ENCODE data around the gene LYPLAL1.

Gene LYPLAL1

DNA sequence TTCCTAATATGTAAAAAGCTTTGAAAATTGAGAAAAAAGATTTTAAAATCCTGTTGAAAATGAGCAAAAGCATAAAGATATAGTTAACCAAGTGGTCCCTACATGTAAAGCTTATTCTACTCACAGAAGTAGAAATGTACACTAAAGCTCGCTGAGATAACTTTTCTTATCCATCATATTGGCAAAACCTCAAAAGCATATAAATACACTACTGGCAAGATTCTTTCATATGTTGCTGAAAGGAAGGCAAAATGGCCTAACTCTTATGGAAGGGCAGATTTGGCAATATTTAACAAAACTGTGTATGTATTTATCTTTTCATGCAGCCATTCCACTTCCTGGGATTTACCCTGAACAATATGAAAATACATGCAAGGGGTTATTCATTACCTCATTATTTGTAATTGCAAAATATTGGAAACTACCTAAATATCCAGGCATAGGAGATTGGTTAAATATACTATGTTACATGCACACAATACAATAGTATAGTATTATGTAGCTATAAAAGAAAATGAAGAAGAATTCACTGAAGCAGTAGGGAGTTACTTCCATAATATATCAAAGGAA lies 43.2 kb upstream of the LYPLAL1 start:
- TF ChIP-seq, protein P1, sequence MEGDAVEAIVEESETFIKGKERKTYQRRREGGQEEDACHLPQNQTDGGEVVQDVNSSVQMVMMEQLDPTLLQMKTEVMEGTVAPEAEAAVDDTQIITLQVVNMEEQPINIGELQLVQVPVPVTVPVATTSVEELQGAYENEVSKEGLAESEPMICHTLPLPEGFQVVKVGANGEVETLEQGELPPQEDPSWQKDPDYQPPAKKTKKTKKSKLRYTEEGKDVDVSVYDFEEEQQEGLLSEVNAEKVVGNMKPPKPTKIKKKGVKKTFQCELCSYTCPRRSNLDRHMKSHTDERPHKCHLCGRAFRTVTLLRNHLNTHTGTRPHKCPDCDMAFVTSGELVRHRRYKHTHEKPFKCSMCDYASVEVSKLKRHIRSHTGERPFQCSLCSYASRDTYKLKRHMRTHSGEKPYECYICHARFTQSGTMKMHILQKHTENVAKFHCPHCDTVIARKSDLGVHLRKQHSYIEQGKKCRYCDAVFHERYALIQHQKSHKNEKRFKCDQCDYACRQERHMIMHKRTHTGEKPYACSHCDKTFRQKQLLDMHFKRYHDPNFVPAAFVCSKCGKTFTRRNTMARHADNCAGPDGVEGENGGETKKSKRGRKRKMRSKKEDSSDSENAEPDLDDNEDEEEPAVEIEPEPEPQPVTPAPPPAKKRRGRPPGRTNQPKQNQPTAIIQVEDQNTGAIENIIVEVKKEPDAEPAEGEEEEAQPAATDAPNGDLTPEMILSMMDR (IDR thresholded peaks at IDR 0.05; ENCODE audit: poor library complexity, severe bottlenecking) = no peak
- H3K36me3 ChIP-seq (ENCODE audit: low read depth) = no peaks in the 10 kb centered on the region
- no peaks in the 10 kb centered on the region for H3K27me3 ChIP-seq (ENCODE audit: insufficient read depth, poor library complexity, severe bottlenecking)
- DNase-seq (ENCODE audit: low spot score) = no peak
- no peaks in the 10 kb centered on the region for H3K4me1 ChIP-seq (ENCODE audit: insufficient read depth, poor library complexity, severe bottlenecking)
- H3K27ac ChIP-seq (ENCODE audit: poor library complexity, severe bottlenecking) = no peak overlapping the region
- ATAC-seq (ENCODE audit: low read depth) = no peak
- H3K9me3 ChIP-seq (ENCODE audit: severe bottlenecking) = no peaks in the 10 kb centered on the region
- no peak overlapping the region for H3K4me3 ChIP-seq (ENCODE audit: severe bottlenecking)

DNA sequence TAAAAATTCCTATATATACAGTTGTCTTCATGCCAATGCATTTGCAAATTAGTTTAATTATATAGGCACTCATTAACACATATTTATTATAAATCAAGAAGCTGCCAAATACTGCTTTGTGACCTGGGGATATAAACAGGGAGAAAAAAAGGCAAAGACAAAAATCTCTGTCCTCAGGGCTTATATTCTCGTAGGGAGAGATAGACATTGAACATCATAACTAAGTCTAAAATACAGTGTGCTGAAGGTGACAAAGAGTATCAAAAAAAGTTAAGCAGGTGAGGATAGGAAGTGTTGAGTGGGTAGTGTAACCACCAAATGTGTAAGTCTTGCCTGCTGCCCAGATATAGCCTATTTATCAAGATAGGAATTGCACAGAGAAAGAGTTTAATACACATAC lies 40.7 kb upstream of the LYPLAL1 start:
- no peak overlapping the region for H3K4me3 ChIP-seq (ENCODE audit: severe bottlenecking)
- no peak overlapping the region for H3K27ac ChIP-seq (ENCODE audit: poor library complexity, severe bottlenecking)
- no peaks in the 10 kb centered on the region for H3K9me3 ChIP-seq (ENCODE audit: severe bottlenecking)
- H3K4me1 ChIP-seq (ENCODE audit: insufficient read depth, poor library complexity, severe bottlenecking) = no peaks in the 10 kb centered on the region
- no peaks in the 10 kb centered on the region for H3K27me3 ChIP-seq (ENCODE audit: insufficient read depth, poor library complexity, severe bottlenecking)
- DNase-seq (ENCODE audit: low spot score) (no peak), ATAC-seq (ENCODE audit: low read depth) (no peak)
- no peaks in the 10 kb centered on the region for H3K36me3 ChIP-seq (ENCODE audit: low read depth)
- TF ChIP-seq, protein P1 (IDR thresholded peaks at IDR 0.05; ENCODE audit: poor library complexity, severe bottlenecking) = no peak

DNA sequence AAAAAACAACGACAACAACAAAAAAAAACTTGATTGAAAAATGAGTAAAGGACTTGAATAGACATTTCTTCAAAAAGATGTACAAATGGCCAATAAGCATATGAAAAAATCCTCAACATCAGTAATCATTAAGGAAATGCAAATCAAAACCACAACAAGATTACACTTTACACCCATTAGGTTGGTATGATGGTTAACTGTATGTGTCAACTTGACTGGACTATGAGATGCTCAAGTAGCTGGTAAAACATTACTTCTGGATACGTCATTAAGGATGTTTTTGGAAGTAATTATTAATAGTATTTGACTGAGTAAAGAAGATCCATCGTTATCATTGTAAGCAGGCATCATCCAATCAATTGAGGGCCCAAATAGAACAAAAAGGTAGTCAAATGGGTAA lies 34.9 kb upstream of the LYPLAL1 start:
- Histone ChIP-seq H3K4me1 (ENCODE audit: insufficient read depth, poor library complexity, severe bottlenecking) (no peaks in the 10 kb centered on the region), H3K36me3 (ENCODE audit: low read depth) (no peaks in the 10 kb centered on the region), H3K9me3 (ENCODE audit: severe bottlenecking) (no peaks in the 10 kb centered on the region), H3K27me3 (ENCODE audit: insufficient read depth, poor library complexity, severe bottlenecking) (no peaks in the 10 kb centered on the region), H3K4me3 (ENCODE audit: severe bottlenecking) (no peak overlapping the region), H3K27ac (ENCODE audit: poor library complexity, severe bottlenecking) (no peak overlapping the region)
- TF ChIP-seq, protein P1 (IDR thresholded peaks at IDR 0.05; ENCODE audit: poor library complexity, severe bottlenecking) = no peak
- ATAC-seq (ENCODE audit: low read depth) (no peak), DNase-seq (ENCODE audit: low spot score) (no peak)

DNA sequence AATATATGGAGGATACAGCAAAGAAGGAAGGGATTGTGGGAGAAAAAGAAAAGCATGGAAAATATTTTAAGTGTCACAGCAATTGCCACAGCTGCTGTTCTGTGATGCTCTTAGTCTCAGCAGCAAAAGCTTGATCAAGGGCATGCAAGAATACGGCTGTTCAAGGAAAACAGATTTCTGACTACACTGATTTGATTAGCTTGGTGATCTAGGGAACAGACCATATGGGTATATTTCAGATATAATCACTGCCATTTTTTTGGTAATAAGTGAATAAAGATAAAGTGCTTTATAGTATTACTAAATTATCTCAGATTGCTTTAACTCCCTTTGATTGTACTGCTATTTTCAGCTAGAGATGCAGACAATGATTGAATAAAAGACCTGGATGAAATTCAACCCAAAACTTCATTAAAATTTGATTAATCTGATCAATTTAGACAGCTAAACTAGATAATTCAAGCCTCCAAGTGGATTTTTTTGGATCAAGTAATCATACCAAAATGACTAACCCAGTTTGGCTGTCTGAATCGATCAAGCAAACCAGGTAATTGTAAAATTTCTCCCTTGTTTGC lies 33.3 kb upstream of the LYPLAL1 start:
- no peaks in the 10 kb centered on the region for H3K4me1 ChIP-seq (ENCODE audit: insufficient read depth, poor library complexity, severe bottlenecking)
- no peaks in the 10 kb centered on the region for H3K9me3 ChIP-seq (ENCODE audit: severe bottlenecking)
- no peak for DNase-seq (ENCODE audit: low spot score)
- no peak for ATAC-seq (ENCODE audit: low read depth)
- H3K4me3 ChIP-seq (ENCODE audit: severe bottlenecking) = no peak overlapping the region
- H3K36me3 ChIP-seq (ENCODE audit: low read depth) = no peaks in the 10 kb centered on the region
- H3K27ac ChIP-seq (ENCODE audit: poor library complexity, severe bottlenecking) = no peak overlapping the region
- no peaks in the 10 kb centered on the region for H3K27me3 ChIP-seq (ENCODE audit: insufficient read depth, poor library complexity, severe bottlenecking)
- TF ChIP-seq, protein P1 (IDR thresholded peaks at IDR 0.05; ENCODE audit: poor library complexity, severe bottlenecking) = no peak

DNA sequence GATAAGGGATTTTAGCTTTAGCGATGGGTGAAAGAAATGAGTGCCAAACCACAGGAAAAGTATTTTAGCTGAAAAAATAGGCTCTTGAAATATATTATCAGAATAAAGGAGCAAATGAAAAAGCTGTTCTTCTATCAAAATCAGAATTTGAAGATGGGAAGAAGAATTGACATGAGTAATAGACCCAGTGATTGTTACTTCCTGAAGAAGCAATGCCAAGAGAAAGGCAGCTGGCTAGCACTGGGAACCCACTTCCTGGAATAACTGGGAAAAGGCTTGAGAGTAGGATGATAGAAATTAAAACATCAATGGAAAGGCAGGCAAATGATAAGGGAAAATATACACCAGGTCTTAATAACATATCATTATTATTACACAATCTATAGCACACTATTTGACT lies 29.9 kb upstream of the LYPLAL1 start:
- no peak for ATAC-seq (ENCODE audit: low read depth)
- Histone ChIP-seq H3K36me3 (ENCODE audit: low read depth) (no peaks in the 10 kb centered on the region), H3K27me3 (ENCODE audit: insufficient read depth, poor library complexity, severe bottlenecking) (no peaks in the 10 kb centered on the region), H3K4me1 (ENCODE audit: insufficient read depth, poor library complexity, severe bottlenecking) (no peaks in the 10 kb centered on the region), H3K4me3 (ENCODE audit: severe bottlenecking) (no peak overlapping the region), H3K27ac (ENCODE audit: poor library complexity, severe bottlenecking) (no peak overlapping the region), H3K9me3 (ENCODE audit: severe bottlenecking) (no peaks in the 10 kb centered on the region)
- TF ChIP-seq, protein P1 (IDR thresholded peaks at IDR 0.05; ENCODE audit: poor library complexity, severe bottlenecking) = no peak
- no peak for DNase-seq (ENCODE audit: low spot score)

All from RWPE2 (cell line).